Tibial nerve (tissue), 4 donors: ENCODE measurements around the gene ARMH4. TPM values are rescaled to one million over a fixed set of nuclear protein-coding genes. Genes with fewer than 3 reads are reported as not detected.

Experiments used
- DNase-seq, 2 donors: peaks; one replicate each; pipeline ENCODE4 v3.0.0-alpha.2; 2019; ENCODE audit warnings: low spot score in 2 of 2
- H3K27ac ChIP-seq, 4 donors: fragments of 200-600 bp; sonication (generic) in 3 of 4; one replicate each; pipeline ENCODE4 v1.5.1; 2017 to 2019; ENCODE audit warnings: mild to moderate bottlenecking in 1 of 4
- H3K27me3 ChIP-seq, 2 donors: fragments of 200-600 bp; sonication (generic) in 1 of 2; one replicate each; pipeline versions ENCODE4 v1.5.1 to v1.6.0; 2017 to 2019
- H3K36me3 ChIP-seq, 3 donors: fragments of 200-600 bp; sonication (generic); one replicate each; pipeline ENCODE4 v1.5.1; 2018 to 2019
- H3K4me1 ChIP-seq, 4 donors: fragments of 200-600 bp; sonication (generic) in 3 of 4; one replicate each; pipeline ENCODE4 v1.5.1; 2017 to 2019
- H3K4me3 ChIP-seq, 4 donors: fragments of 200-600 bp; sonication (generic) in 3 of 4; one replicate each; pipeline ENCODE4 v1.5.1; 2017 to 2019; ENCODE audit warnings: mild to moderate bottlenecking in 1 of 4, moderate library complexity in 1 of 4
- H3K9me3 ChIP-seq, 4 donors: fragments of 200-600 bp; sonication (generic) in 3 of 4; one replicate each; pipeline ENCODE4 v1.5.1; 2017 to 2019
- CTCF ChIP-seq, 5 experiments: fragments of 200-600 bp in 3 of 5; fragments of 450-650 bp in 2 of 5; sonication (generic) in 3 of 5; IDR thresholded peaks; one replicate each; pipeline ENCODE4 v1.5.1; 2016 to 2019; ENCODE audit warnings: antibody characterized with exemption in 5 of 5, mild to moderate bottlenecking in 3 of 5, moderate library complexity in 2 of 5
- EP300 ChIP-seq, 2 donors: sonication (generic); formaldehyde crosslinking; IDR thresholded peaks; one replicate each; pipeline ENCODE4 v1.6.1; 2017; ENCODE audit warnings: antibody characterized with exemption in 2 of 2, mild to moderate bottlenecking in 1 of 2
- POLR2A ChIP-seq, 2 donors: fragments of 450-650 bp; IDR thresholded peaks; one replicate each; pipeline ENCODE4 v1.6.1; 2017; ENCODE audit warnings: antibody characterized with exemption in 2 of 2, mild to moderate bottlenecking in 2 of 2, moderate library complexity in 2 of 2
- WGBS, 2 donors: methylation state at CpG; one replicate each; pipeline ENCODE4 v1.1.5; 2018; 5-methylcytosine and 5-hydroxymethylcytosine counted together
- total RNA-seq, 4 donors: library from RNA; depleted of rRNA; stranded (reverse); fragments of >200 nt; gene quantifications; one replicate each; pipeline ENCODE4 v1.1.0, GENCODE V29; 2016

The ARMH4 gene
- total RNA-seq, 4 donors from 2014 or later: 3.6 to 9.0 (median 5.6) TPM

GRCh38 chr14:57982804-57983634 is 169.0 kb downstream of the ARMH4 start:
- no peak for TF ChIP-seq POLR2A (IDR thresholded peaks at IDR 0.05)
- no peak for TF ChIP-seq EP300 (IDR thresholded peaks at IDR 0.05)
- TF ChIP-seq CTCF (IDR thresholded peaks at IDR 0.05): no peak
- no peak for DNase-seq
- Histone ChIP-seq H3K9me3 (no peaks in the 10 kb centered on the region), H3K4me1 (no peaks in the 10 kb centered on the region), H3K27me3 (no peaks in the 10 kb centered on the region), H3K4me3 (no peak overlapping the region), H3K36me3 (no peaks in the 10 kb centered on the region), H3K27ac (no peak overlapping the region)
- 50 to 61% methylated on average over 8 of the region's 8 CpGs for WGBS, 2 donors

- H3K4me3 ChIP-seq: no peak overlapping the region
- H3K27ac ChIP-seq: no peak overlapping the region
- H3K27me3 ChIP-seq: no peaks in the 10 kb centered on the region
- no peaks in the 10 kb centered on the region for H3K9me3 ChIP-seq
- H3K36me3 ChIP-seq: no peaks in the 10 kb centered on the region
- TF ChIP-seq POLR2A (IDR thresholded peaks at IDR 0.05) (no peak), EP300 (IDR thresholded peaks at IDR 0.05) (no peak), CTCF (IDR thresholded peaks at IDR 0.05) (no peak)
- H3K4me1 ChIP-seq: no peaks in the 10 kb centered on the region
- 81 to 85% methylated on average over 12 of the region's 12 CpGs for WGBS, 2 donors
- DNase-seq: no peak
These were observed 170.0 kb downstream of the ARMH4 start for GRCh38 chr14:57981817-57982560.

- DNase-seq: no peak
- no peaks in the 10 kb centered on the region for H3K4me1 ChIP-seq
- no peak overlapping the region for H3K27ac ChIP-seq
- 53 to 55% methylated on average over 4 of the region's 4 CpGs for WGBS, 2 donors
- TF ChIP-seq EP300 (IDR thresholded peaks at IDR 0.05): no peak
- TF ChIP-seq CTCF (IDR thresholded peaks at IDR 0.05): no peak
- TF ChIP-seq POLR2A (IDR thresholded peaks at IDR 0.05): no peak
- H3K27me3 ChIP-seq: no peaks in the 10 kb centered on the region
- H3K36me3 ChIP-seq: no peaks in the 10 kb centered on the region
- no peaks in the 10 kb centered on the region for H3K9me3 ChIP-seq
- no peak overlapping the region for H3K4me3 ChIP-seq
These were observed 172.5 kb downstream of the ARMH4 start for GRCh38 chr14:57979376-57980048.

GRCh38 chr14:57976701-57977100 is 175.3 kb downstream of the ARMH4 start:
- no peak overlapping the region for H3K4me3 ChIP-seq
- no peak for DNase-seq
- H3K9me3 ChIP-seq: no peaks in the 10 kb centered on the region
- H3K36me3 ChIP-seq: no peaks in the 10 kb centered on the region
- TF ChIP-seq POLR2A (IDR thresholded peaks at IDR 0.05): no peak
- TF ChIP-seq EP300 (IDR thresholded peaks at IDR 0.05): no peak
- TF ChIP-seq CTCF (IDR thresholded peaks at IDR 0.05): no peak
- no peaks in the 10 kb centered on the region for H3K4me1 ChIP-seq
- H3K27ac ChIP-seq: no peak overlapping the region
- H3K27me3 ChIP-seq: no peaks in the 10 kb centered on the region

GRCh38 chr14:57974896-57975295 is 177.1 kb downstream of the ARMH4 start:
- TF ChIP-seq POLR2A (IDR thresholded peaks at IDR 0.05) (no peak), EP300 (IDR thresholded peaks at IDR 0.05) (no peak)

More at GRCh38 chr14:57974896-57975295, 177.1 kb downstream of the ARMH4 start:
- Histone ChIP-seq H3K9me3 (no peaks in the 10 kb centered on the region), H3K36me3 (no peaks in the 10 kb centered on the region), H3K4me3 (no peak overlapping the region), H3K27me3 (no peaks in the 10 kb centered on the region), H3K4me1 (no peaks in the 10 kb centered on the region), H3K27ac (no peak overlapping the region)
- 50 to 65% methylated on average over 1 of the region's 1 CpG for WGBS, 2 donors
- DNase-seq: no peak
